Adrenal gland (tissue), 12 donors: ENCODE data around the gene NINL. TPM values are rescaled to one million over a fixed set of nuclear protein-coding genes. Genes with fewer than 3 reads are reported as not detected.

Experiments
- DNase-seq, 7 donors: peaks; one replicate each; pipeline ENCODE4 v3.0.0-alpha.2; 2019 to 2020
- H3K27ac ChIP-seq, 5 donors: fragments of 200-600 bp; sonication (generic) in 4 of 5; 1 replicate in 3 of 5; 2 replicates in 2 of 5; pipeline versions ENCODE4 v1.5.1 to v1.8.0; 2016 to 2020; ENCODE audit warnings: mild to moderate bottlenecking in 1 of 5
- H3K27me3 ChIP-seq: fragments of 200-600 bp; 2 replicates; pipeline ENCODE4 v1.8.0; 2021
- H3K36me3 ChIP-seq, 2 donors: fragments of 200-600 bp; replicated peaks in 1 of 2; 1 replicate in 1 of 2; 2 replicates in 1 of 2; pipeline versions ENCODE4 v1.5.1 to v1.8.0; 2018 to 2022
- H3K4me1 ChIP-seq, 2 donors: fragments of 200-600 bp; replicated peaks in 1 of 2; 1 replicate in 1 of 2; 2 replicates in 1 of 2; pipeline versions ENCODE4 v1.5.1 to v1.8.0; 2018 to 2021
- H3K4me3 ChIP-seq, 4 donors: fragments of 200-600 bp; sonication (generic) in 3 of 4; one replicate each; pipeline ENCODE4 v1.5.1; 2016 to 2018
- H3K9me3 ChIP-seq, 3 donors: fragments of 200-600 bp; sonication (generic) in 1 of 3; replicated peaks in 1 of 3; 1 replicate in 2 of 3; 2 replicates in 1 of 3; pipeline versions ENCODE4 v1.5.1 to v1.8.0; 2016 to 2021
- CTCF ChIP-seq, 6 experiments: fragments of 450-650 bp in 4 of 6; fragments of 200-600 bp in 2 of 6; sonication (generic) in 1 of 6; IDR thresholded peaks; 1 replicate in 5 of 6; 2 replicates in 1 of 6; pipeline versions ENCODE4 v1.5.1 to v1.8.0; 2016 to 2021; ENCODE audit warnings: antibody characterized with exemption in 6 of 6, mild to moderate bottlenecking in 2 of 6, moderate library complexity in 1 of 6
- POLR2A ChIP-seq, 2 donors: fragments of 450-650 bp; IDR thresholded peaks; one replicate each; pipeline ENCODE4 v1.6.1; 2017; ENCODE audit warnings: antibody characterized with exemption in 2 of 2, mild to moderate bottlenecking in 2 of 2, moderate library complexity in 1 of 2
- WGBS, 4 donors: extraction: QIAGEN DNeasy Blood & Tissue Kit in 2 of 4; methylation state at CpG; one replicate each; pipeline versions ENCODE4 v1.1.5 to v1.1.7; 2013 to 2017; 5-methylcytosine and 5-hydroxymethylcytosine counted together
- intact Hi-C, 2 donors: fragments of 100-400 bp; cut with DNase I; formaldehyde crosslinking; loops; one replicate each; pipeline versions ENCODE4 v1.14.1 to v1.15.0; 2022 to 2023
- polyA plus RNA-seq, 3 donors: library from polyadenylated mRNA; stranded (reverse); fragments of 200-250 nt in 2 of 3; fragments of 350-450 nt in 1 of 3; fragmentation: Illumina TruSeq in 1 of 3; extraction: RNeasy Lipid Tissue Mini Kit (QIAGEN cat#74804) in 1 of 3; gene quantifications; one replicate each; pipeline ENCODE4 v1.2.3, GENCODE V29; 2013 to 2014
- total RNA-seq, 9 donors: library from RNA; depleted of rRNA in 4 of 9; stranded (reverse); fragments of >200 nt in 4 of 9; fragments of 120-200 nt in 1 of 9; fragmentation: NEBNext Ultra II Directional in 1 of 9; extraction: Animal tissue kit (Norgen Biotek cat#: 25700) in 1 of 9; gene quantifications; one replicate each; pipeline versions ENCODE4 v1.1.0 to v1.2.4, GENCODE V29; 2013 to 2023
- donor health status: healthy with polysubstance abuse.
- donor health status: Bipolar disorder and iron deficiency.
- donor health status: DM: yes; HTN: yes; CAD: no.
- donor health status: DM: no; HTN: no; CAD: no.
- donor health status: DM: no; HTN: no; CAD: no.
- donor health status: DM: yes; HTN: yes; CAD: no.

The NINL gene
- total and polyA plus RNA-seq, 12 donors = 10.0 to 30.9 (median 15.4) TPM

- no peaks in the 10 kb centered on the region for H3K36me3 ChIP-seq
- peaks cover 28 to 60% of the 10 kb centered on the region in 2 donors for H3K4me1 ChIP-seq
- no peaks in the 10 kb centered on the region for H3K27me3 ChIP-seq
- H3K9me3 ChIP-seq = no peaks in the 10 kb centered on the region
- DNase-seq = no peak
- H3K27ac ChIP-seq = peak overlapping the region in 2 of 5 donors; percentile 80 to 87
- intact Hi-C loops = loop anchor here (2.0 to 10.0 kb wide), 2 partner anchors 15 to 63 kb away; no protein-coding TSS in a partner anchor
- TF ChIP-seq POLR2A (IDR thresholded peaks at IDR 0.05) = no peak
- no peak for TF ChIP-seq CTCF (IDR thresholded peaks at IDR 0.05)
- 90 to 100% (median 95%) methylated on average over 5 to 13 of the region's 13 CpGs for WGBS, 4 donors
- H3K4me3 ChIP-seq = no peak overlapping the region
Measured at GRCh38 chr20:25537890-25538289, 47.4 kb downstream of the NINL start.

- no peak for DNase-seq
- Histone ChIP-seq H3K4me3 (no peak overlapping the region), H3K27me3 (no peaks in the 10 kb centered on the region), H3K4me1 (peaks cover 21 to 46% of the 10 kb centered on the region in 2 donors), H3K36me3 (no peaks in the 10 kb centered on the region), H3K9me3 (no peaks in the 10 kb centered on the region), H3K27ac (no peak overlapping the region)
- TF ChIP-seq CTCF (IDR thresholded peaks at IDR 0.05) = no peak
- TF ChIP-seq POLR2A (IDR thresholded peaks at IDR 0.05) = no peak
- WGBS, 4 donors = 80 to 94% (median 91%) methylated on average over 6 of the region's 6 CpGs
- intact Hi-C loops = loop anchor here in 1 of 2 donors (10.0 kb wide), 1 partner anchor 61 kb away; no protein-coding TSS in a partner anchor
Measured at GRCh38 chr20:25535762-25536161, 49.6 kb downstream of the NINL start.

GRCh38 chr20:25534845-25535244 lies 50.5 kb downstream of the NINL start:
- H3K4me1 ChIP-seq = peaks cover 21 to 36% of the 10 kb centered on the region in 2 donors
- no peaks in the 10 kb centered on the region for H3K9me3 ChIP-seq
- no peak overlapping the region for H3K4me3 ChIP-seq
- WGBS, 4 donors = 93 to 97% (median 96%) methylated on average over 7 of the region's 7 CpGs
- intact Hi-C loops = loop anchor here in 1 of 2 donors (10.0 kb wide), 1 partner anchor 60 kb away; no protein-coding TSS in a partner anchor
- no peaks in the 10 kb centered on the region for H3K36me3 ChIP-seq
- TF ChIP-seq CTCF (IDR thresholded peaks at IDR 0.05) = no peak
- no peak overlapping the region for H3K27ac ChIP-seq
- no peaks in the 10 kb centered on the region for H3K27me3 ChIP-seq
- no peak for DNase-seq

- WGBS, 4 donors = 66 to 73% (median 72%) methylated on average over 4 of the region's 4 CpGs
- Histone ChIP-seq H3K27ac (peak overlapping the region in 2 of 5 donors; percentile 22 to 27), H3K4me3 (no peak overlapping the region), H3K9me3 (no peaks in the 10 kb centered on the region), H3K36me3 (no peaks in the 10 kb centered on the region), H3K27me3 (no peaks in the 10 kb centered on the region), H3K4me1 (peaks cover 16 to 30% of the 10 kb centered on the region in 2 donors)
- no peak for TF ChIP-seq POLR2A (IDR thresholded peaks at IDR 0.05)
- TF ChIP-seq CTCF (IDR thresholded peaks at IDR 0.05) = no peak
- intact Hi-C loops = loop anchor here in 1 of 2 donors (10.0 kb wide), 1 partner anchor 59 kb away; no protein-coding TSS in a partner anchor
- peak in 2 of 7 donors; percentile 23 to 43 for DNase-seq
Measured at GRCh38 chr20:25533920-25534700, 51.2 kb downstream of the NINL start.
